PC-3 (cell line): ENCODE results near the gene LLPH. TPM values are rescaled to one million over a fixed set of nuclear protein-coding genes. Genes with fewer than 3 reads are reported as not detected.

Experiments
- ATAC-seq: fragments of 200-7000 bp; cut with Tn5 transposase; 2 replicates; pipeline ENCODE4 v1.9.1; 2020; ENCODE audit warnings: mild to moderate bottlenecking, moderate library complexity
- BruUV-seq: library from RNA; stranded (reverse); fragments of 400-500 nt; replicated peaks from 2 replicates; lab custom pipeline; 2021; lab: Mats Ljungman, UMichigan
- CTCF ChIA-PET: fragments of 300-600 bp; sonication (Branson Sonifier 250); formaldehyde crosslinking; loops from one replicate; lab custom pipeline; 2022; ENCODE audit warnings: antibody characterized with exemption; lab: Charles Lee
- POLR2A ChIA-PET: fragments of 300-600 bp; sonication (Branson Sonifier 250); formaldehyde crosslinking; loops from one replicate; lab custom pipeline; 2022; ENCODE audit warnings: antibody characterized with exemption; ENCODE audit not compliant: unreplicated experiment; lab: Charles Lee
- DNase-seq: peaks from one replicate; pipeline ENCODE4 v3.0.0-alpha.2; 2015
- H2AFZ ChIP-seq: fragments of 300-600 bp; sonication (generic); 2 replicates; pipeline ENCODE4 v1.6.0; 2016; ENCODE audit warnings: antibody characterized with exemption, low read length
- H3F3A ChIP-seq: fragments of 300-600 bp; sonication (generic); one replicate; pipeline ENCODE4 v1.6.0; 2017; ENCODE audit warnings: antibody characterized with exemption, low read length, control low read depth, mild to moderate bottlenecking; ENCODE audit not compliant: unreplicated experiment
- H3K27ac ChIP-seq: fragments of 300-600 bp; sonication (generic); 2 replicates; pipeline ENCODE4 v1.5.1; 2016; ENCODE audit warnings: mild to moderate bottlenecking, low read length
- H3K27me3 ChIP-seq: fragments of 300-600 bp; sonication (generic); 2 replicates; pipeline ENCODE4 v1.6.1; 2016; ENCODE audit warnings: low read length, mixed read lengths
- H3K36me3 ChIP-seq: fragments of 300-600 bp; sonication (generic); 2 replicates; pipeline ENCODE4 v1.6.1; 2016; ENCODE audit warnings: low read depth, mixed run types, low read length, mixed read lengths
- H3K4me1 ChIP-seq: fragments of 300-600 bp; sonication (generic); 2 replicates; pipeline ENCODE4 v1.5.1; 2016; ENCODE audit warnings: low read length; ENCODE audit not compliant: insufficient read depth
- H3K4me2 ChIP-seq: fragments of 300-600 bp; sonication (generic); 2 replicates; pipeline ENCODE4 v1.6.0; 2016; ENCODE audit warnings: low read length
- H3K4me3 ChIP-seq: fragments of 300-600 bp; sonication (generic); 2 replicates; pipeline ENCODE4 v1.5.1; 2016; ENCODE audit warnings: mild to moderate bottlenecking, low read length, mixed read lengths
- H3K79me2 ChIP-seq: fragments of 300-600 bp; sonication (generic); 2 replicates; pipeline ENCODE4 v1.6.1; 2017; ENCODE audit warnings: low read length, mixed read lengths
- H3K9ac ChIP-seq: fragments of 300-600 bp; sonication (generic); 2 replicates; pipeline ENCODE4 v1.6.0; 2016; ENCODE audit warnings: mild to moderate bottlenecking, low read length
- H3K9me2 ChIP-seq: fragments of 300-600 bp; sonication (generic); replicated peaks from 2 replicates; pipeline ENCODE4 v1.6.1; 2016; ENCODE audit warnings: mixed run types, low read length, mixed read lengths
- H3K9me3 ChIP-seq: fragments of 300-600 bp; sonication (generic); 2 replicates; pipeline ENCODE4 v1.6.1; 2016; ENCODE audit warnings: low read length, mixed read lengths
- H4K20me1 ChIP-seq: fragments of 300-600 bp; sonication (generic); 2 replicates; pipeline ENCODE4 v1.6.1; 2016; ENCODE audit warnings: low read length, mixed read lengths
- EZH2 ChIP-seq: fragments of 300-600 bp; sonication (generic); IDR thresholded peaks from one replicate; pipeline ENCODE4 v1.6.1; 2017; ENCODE audit warnings: antibody characterized with exemption, mild to moderate bottlenecking, low read length; ENCODE audit not compliant: unreplicated experiment
- EZH2phosphoT487 ChIP-seq: fragments of 300-600 bp; sonication (generic); IDR thresholded peaks from 2 replicates; pipeline ENCODE4 v1.6.1; 2018; ENCODE audit warnings: mild to moderate bottlenecking, antibody characterized with exemption, low read length, borderline replicate concordance
- intact Hi-C: fragments of 100-400 bp; cut with micrococcal nuclease; formaldehyde crosslinking; loops from 2 replicates; pipeline ENCODE4 v1.9.0; 2023
- total RNA-seq: library from RNA; depleted of rRNA; stranded (reverse); fragments of >200 nt; gene quantifications from 2 replicates; pipeline ENCODE4 v1.2.3, GENCODE V29; 2014
- TF ChIP-seq, protein P1 (sequence below): fragments of 300-600 bp; sonication (generic); conservative IDR thresholded peaks from 2 replicates; pipeline ENCODE4 v1.5.1; 2017; ENCODE audit warnings: antibody characterized with exemption, low read depth, mild to moderate bottlenecking, low read length

The LLPH gene
- total RNA-seq, 1 experiment from 2014 or later: 11.2 TPM

GRCh38 chr12:66142826-66143225, 12.3 kb upstream of the LLPH start:
- H2AFZ ChIP-seq: no peak overlapping the region
- ATAC-seq (no peak), DNase-seq (no peak)
- H4K20me1 ChIP-seq: no peaks in the 10 kb centered on the region
- H3K27me3 ChIP-seq: no peaks in the 10 kb centered on the region
- H3F3A ChIP-seq: no peaks in the 10 kb centered on the region
- H3K4me3 ChIP-seq: no peak overlapping the region
- H3K79me2 ChIP-seq: no peaks in the 10 kb centered on the region
- intact Hi-C loops: loop anchor here (10.0 kb wide), 2 partner anchors 132 to 162 kb away; partner anchors contain the start of gene HELB
- H3K4me2 ChIP-seq: no peak overlapping the region
- ChIA-PET CTCF (no interaction called here), POLR2A (no interaction called here)
- no peak for TF ChIP-seq EZH2phosphoT487
- TF ChIP-seq, protein P1, sequence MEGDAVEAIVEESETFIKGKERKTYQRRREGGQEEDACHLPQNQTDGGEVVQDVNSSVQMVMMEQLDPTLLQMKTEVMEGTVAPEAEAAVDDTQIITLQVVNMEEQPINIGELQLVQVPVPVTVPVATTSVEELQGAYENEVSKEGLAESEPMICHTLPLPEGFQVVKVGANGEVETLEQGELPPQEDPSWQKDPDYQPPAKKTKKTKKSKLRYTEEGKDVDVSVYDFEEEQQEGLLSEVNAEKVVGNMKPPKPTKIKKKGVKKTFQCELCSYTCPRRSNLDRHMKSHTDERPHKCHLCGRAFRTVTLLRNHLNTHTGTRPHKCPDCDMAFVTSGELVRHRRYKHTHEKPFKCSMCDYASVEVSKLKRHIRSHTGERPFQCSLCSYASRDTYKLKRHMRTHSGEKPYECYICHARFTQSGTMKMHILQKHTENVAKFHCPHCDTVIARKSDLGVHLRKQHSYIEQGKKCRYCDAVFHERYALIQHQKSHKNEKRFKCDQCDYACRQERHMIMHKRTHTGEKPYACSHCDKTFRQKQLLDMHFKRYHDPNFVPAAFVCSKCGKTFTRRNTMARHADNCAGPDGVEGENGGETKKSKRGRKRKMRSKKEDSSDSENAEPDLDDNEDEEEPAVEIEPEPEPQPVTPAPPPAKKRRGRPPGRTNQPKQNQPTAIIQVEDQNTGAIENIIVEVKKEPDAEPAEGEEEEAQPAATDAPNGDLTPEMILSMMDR: no peak
- no peak for TF ChIP-seq EZH2
- H3K4me1 ChIP-seq: peaks cover 12% of the 10 kb centered on the region
- no peak overlapping the region for H3K9ac ChIP-seq
- no TSS peak for BruUV-seq
- H3K27ac ChIP-seq: no peak overlapping the region
- H3K9me2 ChIP-seq: no peaks in the 10 kb centered on the region
- H3K36me3 ChIP-seq: peaks cover 47% of the 10 kb centered on the region
- H3K9me3 ChIP-seq: 0 out of 2 replicates have a peak, but pooled peaks cover 9% of the 10 kb centered on the region

DNA sequence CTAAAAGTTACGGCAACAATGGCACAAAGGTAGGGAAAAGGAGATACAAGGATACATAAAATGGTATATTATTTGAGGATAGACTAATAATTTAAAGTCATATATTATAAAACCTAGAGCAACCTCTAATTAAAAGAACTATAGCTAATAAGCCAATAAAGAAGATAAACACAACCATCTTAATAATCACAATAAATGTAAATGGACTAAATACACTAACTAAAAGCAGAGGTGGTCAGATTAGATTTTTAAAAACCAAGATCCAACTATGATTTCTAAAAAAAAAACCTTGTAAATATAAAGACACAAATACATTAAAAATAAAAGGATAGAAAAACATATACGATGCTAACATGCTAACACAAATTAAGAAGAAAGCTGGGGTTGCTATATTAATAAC, 10.7 kb upstream of the LLPH start:
- Histone ChIP-seq H2AFZ (no peak overlapping the region), H3K27ac (no peak overlapping the region), H4K20me1 (no peaks in the 10 kb centered on the region), H3K4me1 (peaks cover 12% of the 10 kb centered on the region), H3K9ac (no peak overlapping the region), H3K4me2 (no peak overlapping the region), H3K4me3 (no peak overlapping the region), H3K79me2 (no peaks in the 10 kb centered on the region), H3F3A (no peaks in the 10 kb centered on the region), H3K27me3 (no peaks in the 10 kb centered on the region), H3K36me3 (peaks cover 54% of the 10 kb centered on the region), H3K9me2 (no peaks in the 10 kb centered on the region), H3K9me3 (0 out of 2 replicates have a peak, but pooled peaks cover 9% of the 10 kb centered on the region)
- no peak for DNase-seq
- POLR2A ChIA-PET: no interaction called here
- TF ChIP-seq EZH2phosphoT487 (no peak), EZH2 (no peak)
- TF ChIP-seq, protein P1: no peak
- intact Hi-C loops: loop anchor here (10.0 kb wide), 2 partner anchors 134 to 164 kb away; partner anchors contain the start of gene HELB
- no TSS peak for BruUV-seq
- no peak for ATAC-seq
- CTCF ChIA-PET: no interaction called here

DNA sequence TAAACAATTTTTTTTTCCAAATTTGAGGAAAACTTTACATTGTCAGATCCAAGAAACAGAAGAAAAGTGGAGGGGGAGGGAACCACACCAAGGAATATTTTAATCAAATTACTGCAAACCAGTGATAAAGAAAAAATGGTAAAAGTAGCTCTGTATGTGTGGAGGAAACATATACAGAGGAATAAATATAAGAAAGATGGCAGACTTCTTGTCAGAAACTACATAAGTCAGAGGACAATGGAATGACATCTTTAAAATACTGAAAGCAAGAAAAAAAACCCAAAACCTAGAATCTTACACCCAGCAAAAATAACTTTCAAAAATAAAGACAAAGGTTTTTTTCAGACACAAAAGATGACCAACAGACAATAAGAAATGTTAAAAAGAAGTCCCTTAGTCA, 10.2 kb upstream of the LLPH start:
- H3K9ac ChIP-seq: no peak overlapping the region
- no peak for TF ChIP-seq EZH2
- TF ChIP-seq, protein P1: no peak
- no peak for TF ChIP-seq EZH2phosphoT487
- no peak for DNase-seq
- no peaks in the 10 kb centered on the region for H3F3A ChIP-seq
- no peak overlapping the region for H3K4me2 ChIP-seq
- POLR2A ChIA-PET: no interaction called here
- CTCF ChIA-PET: no interaction called here
- no peaks in the 10 kb centered on the region for H4K20me1 ChIP-seq
- H3K9me2 ChIP-seq: no peaks in the 10 kb centered on the region
- H2AFZ ChIP-seq: no peak overlapping the region
- H3K4me1 ChIP-seq: peaks cover 12% of the 10 kb centered on the region
- no TSS peak for BruUV-seq
- no peaks in the 10 kb centered on the region for H3K79me2 ChIP-seq
- intact Hi-C loops: loop anchor here (10.0 kb wide), 2 partner anchors 134 to 164 kb away; partner anchors contain the start of gene HELB
- ATAC-seq: no peak
- no peaks in the 10 kb centered on the region for H3K27me3 ChIP-seq
- H3K9me3 ChIP-seq: 0 out of 2 replicates have a peak, but pooled peaks cover 9% of the 10 kb centered on the region
- no peak overlapping the region for H3K4me3 ChIP-seq
- no peak overlapping the region for H3K27ac ChIP-seq
- peaks cover 57% of the 10 kb centered on the region for H3K36me3 ChIP-seq
